Lung (tissue), 12 donors: ENCODE measurements around the gene HSBP1. TPM values are rescaled to one million over a fixed set of nuclear protein-coding genes. Genes with fewer than 3 reads are reported as not detected.

Source experiments
- ATAC-seq: fragments of 200-7000 bp; cut with Tn5 transposase; one replicate; pipeline ENCODE4 v1.9.1; 2020; ENCODE audit warnings: moderate number of reproducible peaks; ENCODE audit not compliant: insufficient read depth, low FRiP score
- DNase-seq, 3 donors: peaks; one replicate each; pipeline ENCODE4 v3.0.0-alpha.2; 2013 to 2017
- H3K27ac ChIP-seq, 2 donors: one replicate each; pipeline ENCODE4 v1.5.1; 2013; ENCODE audit warnings: mild to moderate bottlenecking in 2 of 2, moderate library complexity in 2 of 2, control low read depth in 1 of 2, inconsistent platforms in 1 of 2, low read depth in 1 of 2, low read length in 1 of 2
- H3K27me3 ChIP-seq, 3 donors: one replicate each; pipeline ENCODE4 v1.5.1; 2013; ENCODE audit warnings: low read length in 2 of 3; ENCODE audit not compliant: control insufficient read depth in 3 of 3, insufficient read depth in 3 of 3
- H3K36me3 ChIP-seq, 4 donors: one replicate each; pipeline ENCODE4 v1.5.1; 2013; ENCODE audit warnings: low read length in 4 of 4, mild to moderate bottlenecking in 1 of 4, moderate library complexity in 1 of 4; ENCODE audit not compliant: control insufficient read depth in 4 of 4, insufficient read depth in 4 of 4
- H3K4me1 ChIP-seq, 5 donors: one replicate each; pipeline ENCODE4 v1.5.1; 2013; ENCODE audit warnings: low read length in 5 of 5, mild to moderate bottlenecking in 2 of 5, moderate library complexity in 1 of 5; ENCODE audit not compliant: control insufficient read depth in 5 of 5, insufficient read depth in 5 of 5
- H3K4me3 ChIP-seq: one replicate; pipeline ENCODE4 v1.5.1; 2013; ENCODE audit warnings: mild to moderate bottlenecking, control low read depth, moderate library complexity
- H3K9ac ChIP-seq, 2 donors: one replicate each; pipeline ENCODE4 v1.5.1; 2013; ENCODE audit warnings: low read length in 2 of 2, control low read depth in 1 of 2; ENCODE audit not compliant: insufficient read depth in 1 of 2
- H3K9me3 ChIP-seq, 4 donors: one replicate each; pipeline ENCODE4 v1.5.1; 2013; ENCODE audit warnings: low read length in 3 of 4, mild to moderate bottlenecking in 1 of 4, moderate library complexity in 1 of 4; ENCODE audit not compliant: control insufficient read depth in 4 of 4, insufficient read depth in 3 of 4
- WGBS, 2 donors: extraction: QIAGEN DNeasy Blood & Tissue Kit; methylation state at CpG; one replicate each; pipeline ENCODE4 v1.1.7; 2013; 5-methylcytosine and 5-hydroxymethylcytosine counted together
- polyA plus RNA-seq, 2 donors: library from polyadenylated mRNA; stranded (reverse); fragments of 200-250 nt; gene quantifications; one replicate each; pipeline ENCODE4 v1.2.1, GENCODE V29; 2013
- total RNA-seq, 2 donors: library from RNA; depleted of rRNA in 1 of 2; stranded (reverse); fragments of >200 nt in 1 of 2; gene quantifications; one replicate each; pipeline ENCODE4 v1.2.1, GENCODE V29; 2014 to 2021
- TF ChIP-seq, protein P1 (sequence below): IDR thresholded peaks from 2 replicates; pipeline ENCODE4 v1.5.1; 2012; ENCODE audit warnings: mild to moderate bottlenecking; ENCODE audit errors: control extremely low read depth, extremely low read depth
- donor health status: control.
- donor health status: control.
- donor health status: Bipolar disorder and iron deficiency.
- donor health status: healthy.
- donor health status: DM: yes; HTN: yes; CAD: no.

Gene HSBP1
- total and polyA plus RNA-seq, 4 donors, result 50.5 to 109 (median 95.4) TPM

DNA sequence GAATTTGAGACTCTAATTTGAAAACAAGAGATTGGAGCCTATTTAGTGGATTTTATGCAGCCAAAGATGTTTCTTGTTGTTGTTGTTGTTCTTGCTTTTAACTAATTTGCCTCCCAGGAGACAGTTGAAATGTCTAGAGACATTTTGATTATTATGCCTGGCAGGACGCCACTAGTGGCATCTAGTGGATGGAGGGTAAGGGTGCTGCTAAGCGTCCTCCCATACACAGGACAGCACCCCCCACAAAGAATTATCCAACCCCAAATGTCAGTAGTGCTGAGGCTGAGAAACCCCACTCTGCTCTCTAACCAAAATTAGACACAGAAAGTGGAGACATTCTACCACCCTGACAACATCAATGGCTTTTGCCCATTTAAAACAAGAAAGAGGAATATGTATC is 15.4 kb upstream of the HSBP1 start:
- Histone ChIP-seq H3K4me3 (no peak overlapping the region), H3K27ac (no peak overlapping the region), H3K27me3 (peaks cover 0 to 2% (median 0%) of the 10 kb centered on the region in 3 donors), H3K36me3 (peaks cover 0 to 2% (median 0%) of the 10 kb centered on the region in 4 donors), H3K4me1 (no peaks in the 10 kb centered on the region), H3K9ac (no peak overlapping the region), H3K9me3 (peaks cover 0 to 2% (median 0%) of the 10 kb centered on the region in 4 donors)
- ATAC-seq (no peak), DNase-seq (no peak)
- TF ChIP-seq, protein P1, sequence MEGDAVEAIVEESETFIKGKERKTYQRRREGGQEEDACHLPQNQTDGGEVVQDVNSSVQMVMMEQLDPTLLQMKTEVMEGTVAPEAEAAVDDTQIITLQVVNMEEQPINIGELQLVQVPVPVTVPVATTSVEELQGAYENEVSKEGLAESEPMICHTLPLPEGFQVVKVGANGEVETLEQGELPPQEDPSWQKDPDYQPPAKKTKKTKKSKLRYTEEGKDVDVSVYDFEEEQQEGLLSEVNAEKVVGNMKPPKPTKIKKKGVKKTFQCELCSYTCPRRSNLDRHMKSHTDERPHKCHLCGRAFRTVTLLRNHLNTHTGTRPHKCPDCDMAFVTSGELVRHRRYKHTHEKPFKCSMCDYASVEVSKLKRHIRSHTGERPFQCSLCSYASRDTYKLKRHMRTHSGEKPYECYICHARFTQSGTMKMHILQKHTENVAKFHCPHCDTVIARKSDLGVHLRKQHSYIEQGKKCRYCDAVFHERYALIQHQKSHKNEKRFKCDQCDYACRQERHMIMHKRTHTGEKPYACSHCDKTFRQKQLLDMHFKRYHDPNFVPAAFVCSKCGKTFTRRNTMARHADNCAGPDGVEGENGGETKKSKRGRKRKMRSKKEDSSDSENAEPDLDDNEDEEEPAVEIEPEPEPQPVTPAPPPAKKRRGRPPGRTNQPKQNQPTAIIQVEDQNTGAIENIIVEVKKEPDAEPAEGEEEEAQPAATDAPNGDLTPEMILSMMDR, result no peak
- WGBS, 2 donors, result 84 to 85% methylated on average over 2 of the region's 2 CpGs

DNA sequence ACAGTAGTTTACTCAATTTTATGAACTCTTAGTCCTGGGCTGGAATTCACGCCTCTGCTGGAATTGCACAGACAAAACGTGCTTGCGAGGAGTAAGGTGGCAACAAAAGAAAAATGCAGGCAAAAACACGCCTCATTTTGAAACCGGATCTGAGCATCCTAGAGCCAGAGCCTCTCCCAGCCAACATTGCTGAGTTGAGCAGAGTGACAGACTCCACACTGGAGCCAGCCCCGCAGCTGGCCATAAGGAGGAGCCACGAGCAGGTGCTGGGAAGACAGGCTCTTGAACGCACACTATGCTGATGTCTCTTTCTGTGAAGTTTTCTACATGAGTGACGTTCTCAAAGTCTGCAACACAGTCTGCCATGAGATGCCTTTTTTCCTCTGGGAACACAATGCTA is 14.6 kb upstream of the HSBP1 start:
- Histone ChIP-seq H3K9ac (no peak overlapping the region), H3K4me3 (no peak overlapping the region), H3K27me3 (no peaks in the 10 kb centered on the region), H3K36me3 (peaks cover 0 to 2% (median 0%) of the 10 kb centered on the region in 4 donors), H3K9me3 (peaks cover 0 to 2% (median 0%) of the 10 kb centered on the region in 4 donors), H3K27ac (no peak overlapping the region), H3K4me1 (no peaks in the 10 kb centered on the region)
- ATAC-seq (no peak), DNase-seq (no peak)
- TF ChIP-seq, protein P1, result no peak
- 71 to 75% methylated on average over 9 of the region's 9 CpGs for WGBS, 2 donors

DNA sequence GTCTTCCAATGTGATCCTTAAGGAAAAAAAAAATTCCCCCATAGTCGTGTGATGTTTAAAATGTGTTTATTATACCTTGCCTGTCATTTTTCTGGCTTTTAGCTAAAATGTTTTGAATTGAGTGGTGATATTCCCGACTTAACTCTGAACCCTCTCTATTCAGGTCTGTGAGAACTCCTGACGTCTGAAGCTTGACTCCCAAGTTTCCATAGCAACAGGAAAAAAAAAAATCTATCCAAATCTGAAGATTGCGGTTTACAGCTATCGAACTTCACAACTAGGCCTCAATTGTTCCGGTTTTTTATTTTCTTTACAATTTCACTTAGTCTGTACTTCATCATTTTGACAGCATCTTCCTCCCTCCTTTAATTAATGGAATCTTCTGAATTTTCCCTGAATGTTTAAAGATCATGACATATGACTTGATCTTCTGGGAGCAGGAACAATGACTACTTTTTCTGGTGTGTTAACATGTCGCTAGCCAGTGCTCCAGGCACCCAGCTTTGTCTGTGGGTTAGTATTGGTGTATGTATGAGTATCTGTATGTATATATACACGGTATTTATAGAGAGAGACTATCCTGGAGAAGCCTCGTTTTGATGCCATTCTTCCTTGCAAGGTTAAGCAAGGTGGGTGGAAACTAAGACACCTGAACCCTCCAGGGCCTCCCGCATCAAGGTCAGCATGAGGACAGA is 12.8 kb upstream of the HSBP1 start:
- H3K27me3 ChIP-seq, result peaks cover 0 to 3% (median 0%) of the 10 kb centered on the region in 3 donors
- peaks cover 0 to 2% (median 0%) of the 10 kb centered on the region in 4 donors for H3K36me3 ChIP-seq
- H3K27ac ChIP-seq, result no peak overlapping the region
- DNase-seq (no peak), ATAC-seq (no peak)
- no peaks in the 10 kb centered on the region for H3K4me1 ChIP-seq
- no peak overlapping the region for H3K4me3 ChIP-seq
- H3K9me3 ChIP-seq, result peaks cover 0 to 2% (median 0%) of the 10 kb centered on the region in 4 donors
- 71 to 74% methylated on average over 10 of the region's 10 CpGs for WGBS, 2 donors
- TF ChIP-seq, protein P1, result no peak
- no peak overlapping the region for H3K9ac ChIP-seq
